Muscle of arm (tissue), 12 donors: ENCODE data around the gene TTC27. TPM values are rescaled to one million over a fixed set of nuclear protein-coding genes. Genes with fewer than 3 reads are reported as not detected.
"Not testable (repeated sequence)": the region's sequence is repeated elsewhere in the genome, so short reads cannot be mapped to it uniquely, and the experiment has no call there.

Experiments
- DNase-seq: peaks from one replicate; pipeline ENCODE4 v3.0.0-alpha.2; 2013
- polyA plus RNA-seq, 12 donors: library from polyadenylated mRNA; unstranded; fragments of 120-200 nt; gene quantifications; one replicate each; pipeline ENCODE4 v1.2.1, GENCODE V29; 2013; ENCODE audit not compliant: insufficient read length in 12 of 12

TTC27 gene
- polyA plus RNA-seq, 12 donors = 11.0 to 19.7 (median 17.1) TPM; not detected in 2

GRCh38 chr2:32752205-32752604 is 124.4 kb downstream of the TTC27 start:
- no peak for DNase-seq

GRCh38 chr2:32752952-32753351 is 125.1 kb downstream of the TTC27 start:
- no peak for DNase-seq

DNA sequence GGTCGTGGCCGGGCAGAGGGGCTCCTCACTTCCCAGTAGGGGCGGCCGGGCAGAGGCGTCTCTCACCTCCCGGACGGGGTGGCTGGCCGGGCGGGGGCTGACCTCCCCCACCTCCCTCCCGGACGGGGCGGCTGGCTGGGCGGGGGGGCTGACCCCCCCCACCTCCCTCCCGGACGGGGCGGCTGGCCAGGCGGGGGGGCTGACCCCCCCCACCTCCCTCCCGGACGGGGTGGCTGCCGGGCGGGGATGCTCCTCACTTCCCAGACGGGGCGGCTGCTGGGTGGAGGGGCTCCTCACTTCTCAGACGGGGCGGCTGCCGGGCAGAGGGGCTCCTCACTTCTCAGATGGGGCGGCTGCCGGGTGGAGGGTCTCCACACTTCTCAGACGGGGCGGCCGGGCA is 126.8 kb downstream of the TTC27 start:
- DNase-seq = not testable (repeated sequence)

DNA sequence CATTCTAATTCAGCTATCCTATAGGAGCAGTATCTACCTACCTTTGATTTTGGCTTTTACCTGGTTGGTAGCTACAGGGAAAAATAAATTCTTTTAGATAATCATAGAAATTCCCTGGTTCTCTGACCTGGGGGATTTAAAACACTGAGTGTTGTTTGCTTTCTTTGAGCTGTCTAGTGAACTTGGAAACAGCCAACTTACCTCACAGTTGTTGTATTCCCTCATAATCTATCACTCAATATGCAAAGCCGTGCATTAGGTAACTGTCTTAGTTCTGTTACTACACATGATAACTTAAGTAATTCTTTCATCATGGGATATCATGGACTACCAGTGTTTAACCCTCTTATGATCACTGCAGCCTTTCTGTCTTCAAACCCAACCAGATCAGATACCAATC is 127.8 kb downstream of the TTC27 start:
- DNase-seq = no peak

GRCh38 chr2:32756074-32756727 is 128.4 kb downstream of the TTC27 start:
- no peak for DNase-seq

GRCh38 chr2:32758232-32758631 is 130.4 kb downstream of the TTC27 start:
- no peak for DNase-seq

DNA sequence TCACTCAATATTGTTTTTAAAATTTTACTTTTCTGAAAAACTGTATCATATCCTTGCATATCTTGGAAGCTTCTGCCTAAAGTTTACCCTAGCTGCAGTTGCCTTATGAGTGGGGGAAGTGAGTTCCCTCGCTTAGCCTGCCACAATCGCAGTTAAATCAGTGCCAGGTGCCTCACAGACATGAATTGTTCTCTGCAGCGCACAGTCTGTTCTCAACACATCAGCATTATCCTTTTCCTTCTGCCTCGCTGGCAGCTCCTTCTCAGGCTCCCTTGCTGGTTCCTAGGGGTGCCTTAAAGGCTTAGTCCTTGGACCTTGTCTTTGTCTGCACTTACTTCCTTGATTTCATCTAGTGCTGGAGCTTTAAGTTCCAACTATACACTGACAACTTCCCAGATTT is 132.8 kb downstream of the TTC27 start:
- no peak for DNase-seq

DNA sequence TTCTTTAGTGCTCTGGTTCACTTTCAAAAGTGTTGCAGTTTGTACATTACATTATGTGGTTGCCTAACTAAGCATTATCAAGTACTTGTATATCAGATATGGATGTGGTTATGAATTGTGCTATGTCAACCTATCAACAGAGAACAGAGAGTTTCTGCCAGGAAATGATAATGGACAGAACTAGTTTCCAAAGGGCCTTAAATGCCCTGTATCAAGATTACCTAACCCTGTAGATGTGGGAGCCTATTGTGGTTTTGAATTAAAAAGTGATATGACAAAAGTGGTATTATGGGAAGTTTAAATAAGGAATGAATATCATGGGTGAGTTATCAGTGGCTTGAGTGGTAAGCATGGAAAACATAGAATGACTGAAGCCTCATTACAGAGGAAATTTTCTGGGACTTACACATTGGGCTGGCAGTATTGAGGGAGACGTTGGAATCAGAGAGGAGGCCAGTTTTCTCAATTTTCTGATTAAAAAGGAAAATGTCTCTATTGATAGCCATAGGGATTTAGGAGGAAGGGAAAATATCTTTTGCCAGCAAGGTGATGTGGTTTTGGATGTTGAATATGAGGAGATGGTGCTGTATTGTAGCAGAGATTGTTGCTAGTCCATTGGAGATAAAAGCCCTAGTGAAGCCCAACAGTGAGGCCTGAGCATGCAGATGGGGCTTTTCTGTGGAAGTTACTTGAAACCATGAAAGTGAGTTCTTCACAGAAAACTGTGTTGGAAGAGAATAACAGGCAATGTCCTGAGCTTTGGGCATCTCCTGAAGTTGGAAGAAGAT is 140.7 kb downstream of the TTC27 start:
- no peak for DNase-seq

DNA sequence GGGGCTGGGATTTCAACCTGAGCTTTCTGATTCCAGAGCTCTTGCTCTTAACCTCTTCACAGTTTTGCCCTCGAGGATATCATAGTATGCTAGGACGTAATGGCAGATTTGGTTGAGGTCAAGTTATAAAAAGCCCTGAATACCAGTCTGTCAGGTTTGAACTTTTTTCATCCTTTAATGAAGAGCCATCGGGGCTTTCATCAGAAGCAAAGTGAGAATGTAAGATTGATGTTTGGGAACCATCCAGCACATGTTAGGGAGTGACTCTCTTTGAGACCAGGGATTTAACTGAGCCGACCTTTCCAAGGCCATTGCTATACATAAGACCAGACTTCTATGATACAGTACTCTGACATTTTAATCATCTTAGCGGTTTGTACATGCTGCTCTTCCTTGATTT is 142.5 kb downstream of the TTC27 start:
- DNase-seq = no peak

GRCh38 chr2:32772638-32773447 is 145.0 kb downstream of the TTC27 start:
- peak; percentile 57 for DNase-seq

GRCh38 chr2:32773448-32773808 is 145.6 kb downstream of the TTC27 start:
- no peak for DNase-seq

- DNase-seq = no peak
Observed at GRCh38 chr2:32775954-32776353, 148.1 kb downstream of the TTC27 start.

DNA sequence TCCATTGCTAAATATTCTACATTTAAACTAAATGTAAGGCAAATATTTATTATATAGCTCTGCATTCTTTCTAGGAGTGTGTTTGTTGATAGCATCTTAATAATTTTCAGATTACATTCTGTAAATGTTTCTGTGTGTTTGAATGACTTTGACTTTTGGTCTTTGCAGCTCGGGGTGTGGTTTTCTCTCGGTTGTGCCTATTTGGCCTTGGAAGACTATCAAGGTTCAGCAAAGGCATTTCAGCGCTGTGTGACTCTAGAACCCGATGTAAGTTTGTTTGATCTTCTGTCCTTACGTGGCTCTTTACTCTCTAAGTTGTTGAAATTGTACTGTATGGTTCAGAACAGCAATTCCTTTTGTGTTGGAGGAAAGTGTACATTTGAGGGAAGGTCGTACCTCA is 149.9 kb downstream of the TTC27 start:
- DNase-seq = no peak

DNA sequence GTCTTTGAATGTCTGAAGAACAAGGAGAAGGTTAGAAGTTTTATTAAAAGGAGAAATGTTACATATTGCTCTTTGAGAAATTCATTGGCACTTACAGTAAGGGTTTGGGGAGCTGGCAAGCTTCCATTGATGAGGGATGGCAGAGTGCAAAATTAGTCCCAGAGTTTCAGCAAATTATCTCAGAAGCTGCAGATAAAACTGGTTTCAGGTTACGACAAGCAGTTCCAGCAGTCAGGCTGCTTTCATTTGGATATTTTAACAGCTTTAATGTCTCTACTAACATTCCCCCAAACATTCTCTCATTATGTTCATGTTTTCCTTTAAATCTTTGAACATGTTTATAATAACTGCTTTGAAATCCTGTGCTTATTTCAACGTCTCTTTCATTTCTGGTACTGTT is 153.1 kb downstream of the TTC27 start:
- DNase-seq = no peak

DNA sequence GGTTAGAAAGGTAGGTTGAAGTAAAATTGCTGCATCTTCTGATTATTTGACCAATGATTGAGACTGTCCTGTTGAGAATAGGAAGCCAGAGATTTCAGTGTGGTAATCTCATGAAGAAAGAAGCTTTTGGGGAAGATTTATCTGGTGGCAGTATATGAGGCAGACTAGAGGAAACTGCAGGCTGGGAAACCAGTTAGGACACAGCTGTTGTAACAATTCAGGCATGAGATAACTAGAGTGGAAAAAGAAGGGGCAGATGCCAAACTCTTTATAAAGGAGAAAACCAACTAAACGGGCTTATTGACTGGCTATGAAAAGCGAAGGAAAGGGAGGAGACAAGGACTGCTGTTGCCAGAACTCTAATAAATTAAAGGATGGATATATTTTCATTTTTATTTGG is 155.6 kb downstream of the TTC27 start:
- peak; percentile 42 for DNase-seq

DNA sequence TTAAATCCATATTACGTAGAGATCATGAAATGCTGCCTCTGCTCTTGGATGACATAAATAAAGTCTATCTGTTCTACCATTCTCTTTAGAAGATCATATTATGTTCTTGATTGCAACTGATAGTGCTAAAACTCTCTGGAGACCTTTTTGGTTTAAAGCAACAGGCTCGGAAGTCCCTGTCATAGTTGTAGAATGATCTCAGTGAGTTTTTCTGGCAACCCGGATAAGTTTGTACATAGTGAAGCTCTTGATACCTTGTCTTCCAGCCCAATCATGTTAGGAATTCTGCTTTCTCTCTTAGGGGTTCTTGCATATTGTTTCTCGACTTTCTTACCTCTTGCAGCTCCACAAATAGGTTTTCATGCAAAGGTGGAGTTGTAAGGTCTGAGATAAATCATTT is 156.1 kb downstream of the TTC27 start:
- peak; percentile 3 for DNase-seq

DNA sequence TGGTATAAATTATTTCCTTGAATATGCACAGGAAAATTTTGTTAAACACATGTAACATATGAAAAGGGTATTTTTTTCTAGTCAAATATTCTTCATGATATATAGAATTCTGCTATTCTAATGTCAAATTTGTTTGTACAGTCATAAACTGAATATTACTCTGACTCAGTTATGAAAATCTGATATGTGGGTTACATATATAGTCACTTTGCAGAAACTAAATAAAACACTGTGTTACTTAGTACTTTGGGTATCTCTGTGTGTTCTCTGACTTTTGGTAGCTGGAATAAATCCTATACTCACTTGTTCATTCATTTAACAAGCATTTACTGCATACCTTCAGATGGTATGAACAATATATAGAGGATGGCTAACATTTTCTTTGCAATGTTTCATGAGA is 159.4 kb downstream of the TTC27 start:
- DNase-seq = no peak

DNA sequence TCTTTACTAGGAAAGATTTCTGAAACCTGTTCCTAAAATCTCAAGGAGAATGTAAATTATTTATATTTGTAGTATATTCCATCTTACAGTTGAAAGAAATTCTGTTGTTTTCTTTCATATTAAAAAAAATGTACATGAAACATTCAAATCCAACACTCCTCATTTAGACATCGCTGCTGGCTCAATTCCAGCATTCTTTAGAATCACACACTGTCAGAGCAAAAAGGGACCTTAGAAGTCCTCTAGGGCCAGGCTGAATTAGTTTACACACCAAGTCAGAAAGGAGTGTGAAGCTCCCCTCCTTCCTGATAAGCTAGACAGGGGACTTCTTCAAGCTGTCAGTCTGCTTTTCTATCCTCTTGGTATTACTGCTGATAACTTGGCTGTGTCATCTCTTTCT is 160.3 kb downstream of the TTC27 start:
- DNase-seq = no peak

GRCh38 chr2:32792416-32792815 is 164.6 kb downstream of the TTC27 start:
- DNase-seq = no peak

DNA sequence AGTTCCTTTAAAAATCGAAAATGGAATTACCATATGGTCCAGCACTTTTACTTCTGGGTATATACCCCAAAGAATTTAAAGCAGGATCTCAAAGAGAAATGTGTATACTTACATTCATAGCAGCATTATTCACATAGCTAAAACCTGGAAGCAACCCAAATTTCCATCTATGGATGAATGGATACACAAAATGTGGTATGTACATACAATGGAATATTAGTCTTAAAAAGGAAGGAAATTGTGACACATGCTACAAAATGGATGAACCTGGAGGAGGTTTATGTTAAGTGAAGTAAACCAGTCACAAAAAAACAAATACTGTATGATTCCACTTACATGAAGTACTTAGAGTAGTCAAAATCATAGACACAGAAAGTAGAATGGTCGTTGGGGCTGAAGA is 171.0 kb downstream of the TTC27 start:
- no peak for DNase-seq

- DNase-seq = no peak
Observed at GRCh38 chr2:32801741-32802140, 173.9 kb downstream of the TTC27 start.

DNA sequence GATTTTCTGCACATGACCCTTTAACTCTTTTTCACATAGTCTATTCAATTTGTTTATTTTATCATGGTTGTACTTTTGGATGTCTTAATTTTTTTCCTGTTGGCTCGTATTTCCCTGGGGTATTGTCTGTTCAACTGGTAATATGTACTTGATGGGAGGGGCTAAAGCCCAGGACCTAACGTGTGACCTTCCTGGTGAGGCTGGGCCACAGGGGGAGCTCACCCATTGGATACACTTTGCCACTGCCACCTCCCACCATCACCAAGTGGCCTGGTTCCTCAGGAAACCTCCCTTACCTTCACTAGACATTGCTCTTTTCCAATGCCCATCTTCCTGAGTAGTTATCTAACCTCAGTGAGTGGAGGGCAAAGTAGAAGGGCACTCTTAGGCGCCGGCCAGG is 175.0 kb downstream of the TTC27 start:
- no peak for DNase-seq

DNA sequence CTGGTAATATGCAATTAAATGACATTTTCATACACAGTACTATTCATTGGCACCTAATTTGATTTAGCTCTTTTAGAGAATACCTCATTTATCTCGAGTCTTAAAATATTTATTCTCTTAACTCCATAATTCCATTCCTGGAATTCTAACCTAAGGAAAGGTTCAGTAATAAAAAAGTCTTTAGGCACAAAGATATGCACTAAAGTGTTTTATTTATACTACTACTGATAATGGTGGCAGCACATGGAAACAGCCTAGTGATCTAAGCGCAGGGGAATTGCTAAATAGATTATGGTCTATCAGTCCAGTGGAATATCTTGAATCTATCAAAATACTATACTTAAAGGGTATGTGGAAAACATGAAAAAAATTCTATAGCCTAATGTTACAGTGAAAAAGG is 176.4 kb downstream of the TTC27 start:
- DNase-seq = no peak
